ENCODE results near the gene LYST. TPM values are rescaled to one million over a fixed set of nuclear protein-coding genes. Genes with fewer than 3 reads are reported as not detected.

LYST gene
- total and polyA plus RNA-seq, 2 of the 4 experiments (the other 2 are of a cell fraction) = 2.2 to 7.2 TPM

DNA sequence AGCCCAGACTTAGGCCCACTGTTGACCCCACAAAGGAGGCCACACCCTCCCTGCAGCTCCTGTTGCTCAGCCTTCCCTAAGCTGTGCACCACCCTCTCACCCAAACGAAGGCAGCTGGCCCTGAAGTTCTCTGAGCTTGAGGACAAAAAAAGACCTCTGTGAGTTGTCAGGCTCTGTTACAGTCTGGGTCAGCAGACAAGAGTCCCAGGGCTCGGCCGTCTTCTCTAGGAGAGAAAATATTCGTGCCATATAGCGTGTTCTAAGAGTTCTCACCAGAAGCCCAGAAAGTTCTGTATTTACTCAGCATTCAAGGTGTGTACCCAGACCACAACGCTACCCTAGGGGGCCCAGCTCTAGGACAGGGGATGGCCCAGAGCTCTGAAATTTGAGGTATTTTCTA is 25.5 kb upstream of the LYST start:
- in situ Hi-C loops (cut with MboI; ENCODE audit: low sequenced_read_pairs) = no loop called here
- Histone ChIP-seq H4K5ac (ENCODE audit: low read depth, low read length) (no peak overlapping the region), H4K8ac (ENCODE audit: low read depth in 2 of 2, low read length in 2 of 2) (no peak overlapping the region), H3K9ac (ENCODE audit: low read depth, low read length) (no peak overlapping the region), H2AK5ac (ENCODE audit: low read depth, low read length) (no peak overlapping the region), H2AFZ (replicated peaks; ENCODE audit: low read length, poor library complexity) (no peak overlapping the region), H3K56ac (ENCODE audit: extremely low read depth, insufficient read depth, low read length) (no peak overlapping the region), H3K4me1 (ENCODE audit: control insufficient read depth, insufficient read depth, low read length) (no peaks in the 10 kb centered on the region), H3K4ac (ENCODE audit: low read depth, low read length) (no peak overlapping the region), H3K23ac (ENCODE audit: low read depth, low read length) (no peak overlapping the region), H2BK120ac (ENCODE audit: low read depth, low read length) (no peak overlapping the region), H4K20me1 (ENCODE audit: insufficient read depth, low read length) (no peaks in the 10 kb centered on the region), H3K14ac (replicated peaks; ENCODE audit: low read depth, low read length) (no peak overlapping the region), H3K9me1 (ENCODE audit: insufficient read depth, low read length) (no peaks in the 10 kb centered on the region), H4K91ac (ENCODE audit: insufficient read depth, low read depth, low read length) (no peak overlapping the region), H2BK15ac (ENCODE audit: low read depth, low read length) (no peak overlapping the region; the same call in 2 of the 3 replicates), H3K79me1 (ENCODE audit: low read depth in 1 of 2, low read length in 2 of 2) (no peaks in the 10 kb centered on the region), H3K18ac (ENCODE audit: low read depth, low read length) (no peak overlapping the region), H3K4me3 (ENCODE audit: insufficient read depth, low read depth, low read length) (no peak overlapping the region), H3K27ac (ENCODE audit: insufficient read depth, low read length) (no peak overlapping the region), H3K4me2 (ENCODE audit: low read depth, low read length) (no peak overlapping the region), H2BK5ac (ENCODE audit: low read depth, low read length, poor library complexity, severe bottlenecking) (no peak overlapping the region), H2BK20ac (ENCODE audit: low read depth, low read length) (no peak overlapping the region), H3K9me3 (ENCODE audit: control insufficient read depth, insufficient read depth, low read length) (no peaks in the 10 kb centered on the region), H3K27me3 (ENCODE audit: control insufficient read depth, insufficient read depth, low read length) (peaks cover 5% of the 10 kb centered on the region), H2AK9ac (replicated peaks; ENCODE audit: low read depth, low read length, poor library complexity) (no peak overlapping the region), H3K36me3 (ENCODE audit: control insufficient read depth, insufficient read depth, low read length) (no peaks in the 10 kb centered on the region)
- DNase-seq (no peak), ATAC-seq (ENCODE audit: low read depth) (no peak)
- POLR2A ChIA-PET (ENCODE audit: unreplicated experiment) = no interaction called here
- dilution Hi-C loops (cut with HindIII; ENCODE audit: low sequenced_read_pairs, unreplicated experiment) = no loop called here
- CTCF ChIA-PET = no interaction called here
- intact Hi-C loops (cut with micrococcal nuclease) = no loop called here
- WGBS, 2 experiments (ENCODE audit: extremely low coverage in 2 of 2, insufficient read length in 1 of 2) = 94% methylated on average over 3 of the region's 6 CpGs; no CpG with 5 or more reads in 1 of the 2 experiments
- BruUV-seq (replicated peaks) = no TSS peak
- TF ChIP-seq POLR2A (IDR thresholded peaks at IDR 0.05; ENCODE audit: low read depth, low read length) = no peak
- no peak for TF ChIP-seq RAD21 (IDR thresholded peaks at IDR 0.05; ENCODE audit: low read length)
- no peak for TF ChIP-seq MXI1 (IDR thresholded peaks at IDR 0.05; ENCODE audit: borderline replicate concordance, low read depth, low read length)
- no peak for TF ChIP-seq SMC3 (IDR thresholded peaks at IDR 0.05; ENCODE audit: low read depth, low read length)
- TF ChIP-seq MAFK (IDR thresholded peaks at IDR 0.05; ENCODE audit: low read depth, low read length) = no peak
- TF ChIP-seq BHLHE40 (IDR thresholded peaks at IDR 0.05; ENCODE audit: low read depth, low read length) = no peak
- no peak for TF ChIP-seq MAZ (IDR thresholded peaks at IDR 0.05; ENCODE audit: borderline replicate concordance, low read depth, low read length)
- no peak for TF ChIP-seq RFX5 (IDR thresholded peaks at IDR 0.05; ENCODE audit: low read depth, low read length)
- no peak for TF ChIP-seq CHD1 (IDR thresholded peaks at IDR 0.05; ENCODE audit: low read depth, low read length)
- TF ChIP-seq, protein P1, sequence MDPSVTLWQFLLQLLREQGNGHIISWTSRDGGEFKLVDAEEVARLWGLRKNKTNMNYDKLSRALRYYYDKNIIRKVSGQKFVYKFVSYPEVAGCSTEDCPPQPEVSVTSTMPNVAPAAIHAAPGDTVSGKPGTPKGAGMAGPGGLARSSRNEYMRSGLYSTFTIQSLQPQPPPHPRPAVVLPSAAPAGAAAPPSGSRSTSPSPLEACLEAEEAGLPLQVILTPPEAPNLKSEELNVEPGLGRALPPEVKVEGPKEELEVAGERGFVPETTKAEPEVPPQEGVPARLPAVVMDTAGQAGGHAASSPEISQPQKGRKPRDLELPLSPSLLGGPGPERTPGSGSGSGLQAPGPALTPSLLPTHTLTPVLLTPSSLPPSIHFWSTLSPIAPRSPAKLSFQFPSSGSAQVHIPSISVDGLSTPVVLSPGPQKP (IDR thresholded peaks at IDR 0.05; ENCODE audit: borderline replicate concordance, low read depth, low read length) = no peak
- TF ChIP-seq, protein P2, sequence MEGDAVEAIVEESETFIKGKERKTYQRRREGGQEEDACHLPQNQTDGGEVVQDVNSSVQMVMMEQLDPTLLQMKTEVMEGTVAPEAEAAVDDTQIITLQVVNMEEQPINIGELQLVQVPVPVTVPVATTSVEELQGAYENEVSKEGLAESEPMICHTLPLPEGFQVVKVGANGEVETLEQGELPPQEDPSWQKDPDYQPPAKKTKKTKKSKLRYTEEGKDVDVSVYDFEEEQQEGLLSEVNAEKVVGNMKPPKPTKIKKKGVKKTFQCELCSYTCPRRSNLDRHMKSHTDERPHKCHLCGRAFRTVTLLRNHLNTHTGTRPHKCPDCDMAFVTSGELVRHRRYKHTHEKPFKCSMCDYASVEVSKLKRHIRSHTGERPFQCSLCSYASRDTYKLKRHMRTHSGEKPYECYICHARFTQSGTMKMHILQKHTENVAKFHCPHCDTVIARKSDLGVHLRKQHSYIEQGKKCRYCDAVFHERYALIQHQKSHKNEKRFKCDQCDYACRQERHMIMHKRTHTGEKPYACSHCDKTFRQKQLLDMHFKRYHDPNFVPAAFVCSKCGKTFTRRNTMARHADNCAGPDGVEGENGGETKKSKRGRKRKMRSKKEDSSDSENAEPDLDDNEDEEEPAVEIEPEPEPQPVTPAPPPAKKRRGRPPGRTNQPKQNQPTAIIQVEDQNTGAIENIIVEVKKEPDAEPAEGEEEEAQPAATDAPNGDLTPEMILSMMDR (conservative IDR thresholded peaks at IDR 0.05; ENCODE audit: low read depth, low read length) = no peak
- no peak for TF ChIP-seq FOS (IDR thresholded peaks at IDR 0.05; ENCODE audit: low read depth, low read length)
- no peak for TF ChIP-seq CEBPB (IDR thresholded peaks at IDR 0.05; ENCODE audit: low read depth, low read length)
- TF ChIP-seq RCOR1 (IDR thresholded peaks at IDR 0.05; ENCODE audit: insufficient replicate concordance, low read length) = no peak
- TF ChIP-seq, protein P3, sequence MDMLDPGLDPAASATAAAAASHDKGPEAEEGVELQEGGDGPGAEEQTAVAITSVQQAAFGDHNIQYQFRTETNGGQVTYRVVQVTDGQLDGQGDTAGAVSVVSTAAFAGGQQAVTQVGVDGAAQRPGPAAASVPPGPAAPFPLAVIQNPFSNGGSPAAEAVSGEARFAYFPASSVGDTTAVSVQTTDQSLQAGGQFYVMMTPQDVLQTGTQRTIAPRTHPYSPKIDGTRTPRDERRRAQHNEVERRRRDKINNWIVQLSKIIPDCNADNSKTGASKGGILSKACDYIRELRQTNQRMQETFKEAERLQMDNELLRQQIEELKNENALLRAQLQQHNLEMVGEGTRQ (IDR thresholded peaks at IDR 0.05; ENCODE audit: low read depth, low read length) = no peak
- TF ChIP-seq NFE2L2 (IDR thresholded peaks at IDR 0.05; ENCODE audit: low read depth, low read length) = no peak

Measured in IMR-90 (cell line).